ENCODE data around the gene TUBA8. TPM values are rescaled to one million over a fixed set of nuclear protein-coding genes. Genes with fewer than 3 reads are reported as not detected.
"Not testable (repeated sequence)": the region's sequence is repeated elsewhere in the genome, so short reads cannot be mapped to it uniquely, and the experiment has no call there.

TUBA8 gene
- 1 to 10 TPM; 1.2 to 3.7 (median 2.3) TPM for total RNA-seq
- 13.7 TPM for total RNA-seq (2013)

- intact Hi-C loops (cut with micrococcal nuclease): no loop called here
- peak within 1 kb of the TSS; percentile 75 for H3K4me3 Mint-ChIP-seq
- H3K4me3 ChIP-seq (ENCODE audit: low read length): peak within 1 kb of the TSS; percentile 31
- DNase-seq (peak in 1 of 2 donors; percentile 13), ATAC-seq (peak in 2 of 3 donors; percentile 72 to 75)
- peaks cover 12 to 18% of the 10 kb centered on the region in 2 donors for H3K27me3 Mint-ChIP-seq (ENCODE audit: low read depth in 2 of 2)
- H3K9me3 ChIP-seq (ENCODE audit: control insufficient read depth, insufficient read depth, low read length): peaks cover 4% of the 10 kb centered on the region
- H3K4me1 ChIP-seq (ENCODE audit: control insufficient read depth, insufficient read depth, low read length): peaks cover 44% of the 10 kb centered on the region
- no peaks in the 10 kb centered on the region for H3K36me3 ChIP-seq (ENCODE audit: control insufficient read depth, insufficient read depth, low read length)
- H3K9me3 Mint-ChIP-seq: no peaks in the 10 kb centered on the region
- H3K27ac ChIP-seq (ENCODE audit: low read length): no peak within 1 kb of the TSS
- WGBS (ENCODE audit: insufficient coverage): under 1% methylated on average over 72 of the region's 72 CpGs
- peaks cover 9% of the 10 kb centered on the region for H3K27me3 ChIP-seq (ENCODE audit: control insufficient read depth, insufficient read depth, low read length)
- peaks cover 9% of the 10 kb centered on the region for H3K36me3 Mint-ChIP-seq
- TF ChIP-seq CTCF (IDR thresholded peaks at IDR 0.05): no peak
- H3K27ac Mint-ChIP-seq: no peak within 1 kb of the TSS
- peaks cover 28 to 33% of the 10 kb centered on the region in 2 donors for H3K4me1 Mint-ChIP-seq
Observed at GRCh38 chr22:18110194-18110953, at the start of gene TUBA8. Gene TUBA8 (plus strand): TSS chr22:18110809. CDS start chr22:18110866, 57 bp downstream.

DNA sequence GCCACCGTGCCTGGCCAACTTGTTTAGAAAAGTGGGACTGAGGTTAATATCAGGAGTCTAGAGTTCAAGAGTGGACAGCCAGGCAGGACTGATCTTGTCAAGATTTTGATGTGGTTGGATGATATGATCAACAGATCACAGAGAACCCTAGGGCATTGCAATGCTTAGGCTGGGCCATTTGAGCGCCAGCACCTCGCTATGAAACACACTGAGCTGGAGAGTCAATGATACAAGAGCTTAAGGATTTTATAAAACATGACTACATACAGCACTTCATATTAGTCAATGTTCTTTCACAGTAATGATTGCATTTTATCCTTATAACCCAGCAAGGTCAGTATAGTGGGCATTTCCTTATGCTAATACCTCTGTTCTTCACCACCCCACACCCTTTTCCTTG lies 48.2 kb upstream of the TUBA8 start:
- ATAC-seq: no peak
- H3K27me3 ChIP-seq (ENCODE audit: control insufficient read depth, insufficient read depth, low read length): no peaks in the 10 kb centered on the region

GRCh38 chr22:18063306-18063705 lies 47.3 kb upstream of the TUBA8 start:
- H3K27ac ChIP-seq (ENCODE audit: low read length): no peak overlapping the region
- Mint-ChIP-seq H3K36me3 (no peaks in the 10 kb centered on the region), H3K27ac (no peak overlapping the region), H3K4me3 (no peak overlapping the region), H3K9me3 (no peaks in the 10 kb centered on the region), H3K4me1 (peaks cover 0 to 8% of the 10 kb centered on the region in 2 donors), H3K27me3 (ENCODE audit: low read depth in 2 of 2) (peaks cover 28 to 47% of the 10 kb centered on the region in 2 donors)
- DNase-seq (no peak), ATAC-seq (no peak)
- WGBS (ENCODE audit: insufficient coverage): 95% methylated on average over 7 of the region's 7 CpGs
- H3K4me3 ChIP-seq (ENCODE audit: low read length): no peak overlapping the region
- H3K36me3 ChIP-seq (ENCODE audit: control insufficient read depth, insufficient read depth, low read length): no peaks in the 10 kb centered on the region
- no peak for TF ChIP-seq CTCF (IDR thresholded peaks at IDR 0.05)
- no peaks in the 10 kb centered on the region for H3K9me3 ChIP-seq (ENCODE audit: control insufficient read depth, insufficient read depth, low read length)
- peaks cover 8% of the 10 kb centered on the region for H3K4me1 ChIP-seq (ENCODE audit: control insufficient read depth, insufficient read depth, low read length)
- H3K27me3 ChIP-seq (ENCODE audit: control insufficient read depth, insufficient read depth, low read length): no peaks in the 10 kb centered on the region
- intact Hi-C loops (cut with micrococcal nuclease): loop anchor here (10.0 kb wide), 1 partner anchor 149 kb away; no protein-coding TSS in a partner anchor

More for the DNA sequence above, 48.2 kb upstream of the TUBA8 start:
- Histone ChIP-seq H3K9me3 (ENCODE audit: control insufficient read depth, insufficient read depth, low read length) (no peaks in the 10 kb centered on the region), H3K36me3 (ENCODE audit: control insufficient read depth, insufficient read depth, low read length) (no peaks in the 10 kb centered on the region), H3K27ac (ENCODE audit: low read length) (no peak overlapping the region), H3K4me3 (ENCODE audit: low read length) (no peak overlapping the region), H3K4me1 (ENCODE audit: control insufficient read depth, insufficient read depth, low read length) (peaks cover 8% of the 10 kb centered on the region)
- DNase-seq: no peak
- peaks cover 26 to 38% of the 10 kb centered on the region in 2 donors for H3K27me3 Mint-ChIP-seq (ENCODE audit: low read depth in 2 of 2)
- H3K27ac Mint-ChIP-seq: no peak overlapping the region
- no peak for TF ChIP-seq CTCF (IDR thresholded peaks at IDR 0.05)
- H3K4me3 Mint-ChIP-seq: no peak overlapping the region
- 97% methylated on average over 3 of the region's 3 CpGs for WGBS (ENCODE audit: insufficient coverage)
- H3K4me1 Mint-ChIP-seq: peaks cover 0 to 8% of the 10 kb centered on the region in 2 donors
- H3K36me3 Mint-ChIP-seq: no peaks in the 10 kb centered on the region
- no peaks in the 10 kb centered on the region for H3K9me3 Mint-ChIP-seq
- intact Hi-C loops (cut with micrococcal nuclease): loop anchor here (10.0 kb wide), 1 partner anchor 148 kb away; no protein-coding TSS in a partner anchor

DNA sequence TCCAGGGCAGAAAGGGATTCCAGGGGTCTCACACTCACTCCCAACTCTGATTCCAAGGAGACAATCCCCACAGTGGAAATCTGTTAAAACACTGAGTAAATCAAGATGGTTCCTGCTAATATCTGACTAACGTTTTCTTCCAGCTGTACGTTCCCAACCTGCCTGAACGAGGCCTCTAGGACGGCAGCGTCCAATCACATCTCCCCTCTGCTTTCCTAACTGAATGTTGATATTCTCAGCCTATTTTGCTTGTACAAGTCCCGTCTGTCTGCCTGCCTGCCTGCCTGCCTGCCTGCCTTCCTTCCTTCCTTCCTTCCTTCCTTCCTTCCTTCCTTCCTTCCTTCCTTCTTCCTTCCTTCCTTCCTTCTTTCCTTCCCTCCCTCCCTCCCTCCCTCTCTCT lies 46.9 kb upstream of the TUBA8 start:
- H3K4me3 Mint-ChIP-seq; DNase-seq; H3K4me1 Mint-ChIP-seq; H3K36me3 ChIP-seq (ENCODE audit: control insufficient read depth, insufficient read depth, low read length); H3K4me3 ChIP-seq (ENCODE audit: low read length); ATAC-seq; H3K27me3 ChIP-seq (ENCODE audit: control insufficient read depth, insufficient read depth, low read length); H3K9me3 ChIP-seq (ENCODE audit: control insufficient read depth, insufficient read depth, low read length); H3K4me1 ChIP-seq (ENCODE audit: control insufficient read depth, insufficient read depth, low read length); H3K9me3 Mint-ChIP-seq; H3K27ac Mint-ChIP-seq; H3K27ac ChIP-seq (ENCODE audit: low read length); H3K36me3 Mint-ChIP-seq: not testable (repeated sequence)
- peaks cover 28 to 51% of the 10 kb centered on the region in 2 donors for H3K27me3 Mint-ChIP-seq (ENCODE audit: low read depth in 2 of 2)
- WGBS (ENCODE audit: insufficient coverage): 84% methylated on average over 6 of the region's 6 CpGs
- intact Hi-C loops (cut with micrococcal nuclease): loop anchor here (10.0 kb wide), 1 partner anchor 149 kb away; no protein-coding TSS in a partner anchor
